Adrenal gland (tissue), 12 donors: Measurements from ENCODE around the gene ENTPD5. TPM values are rescaled to one million over a fixed set of nuclear protein-coding genes. Genes with fewer than 3 reads are reported as not detected.
"Not testable (repeated sequence)": the region's sequence is repeated elsewhere in the genome, so short reads cannot be mapped to it uniquely, and the experiment has no call there.

Experiments
- DNase-seq, 7 donors: peaks; one replicate each; pipeline ENCODE4 v3.0.0-alpha.2; 2019 to 2020
- H3K27ac ChIP-seq, 5 donors: fragments of 200-600 bp; sonication (generic) in 4 of 5; 1 replicate in 3 of 5; 2 replicates in 2 of 5; pipeline versions ENCODE4 v1.5.1 to v1.8.0; 2016 to 2020; ENCODE audit warnings: mild to moderate bottlenecking in 1 of 5
- H3K27me3 ChIP-seq: fragments of 200-600 bp; 2 replicates; pipeline ENCODE4 v1.8.0; 2021
- H3K36me3 ChIP-seq, 2 donors: fragments of 200-600 bp; replicated peaks in 1 of 2; 1 replicate in 1 of 2; 2 replicates in 1 of 2; pipeline versions ENCODE4 v1.5.1 to v1.8.0; 2018 to 2022
- H3K4me1 ChIP-seq, 2 donors: fragments of 200-600 bp; replicated peaks in 1 of 2; 1 replicate in 1 of 2; 2 replicates in 1 of 2; pipeline versions ENCODE4 v1.5.1 to v1.8.0; 2018 to 2021
- H3K4me3 ChIP-seq, 4 donors: fragments of 200-600 bp; sonication (generic) in 3 of 4; one replicate each; pipeline ENCODE4 v1.5.1; 2016 to 2018
- H3K9me3 ChIP-seq, 3 donors: fragments of 200-600 bp; sonication (generic) in 1 of 3; replicated peaks in 1 of 3; 1 replicate in 2 of 3; 2 replicates in 1 of 3; pipeline versions ENCODE4 v1.5.1 to v1.8.0; 2016 to 2021
- POLR2A ChIP-seq, 2 donors: fragments of 450-650 bp; IDR thresholded peaks; one replicate each; pipeline ENCODE4 v1.6.1; 2017; ENCODE audit warnings: antibody characterized with exemption in 2 of 2, mild to moderate bottlenecking in 2 of 2, moderate library complexity in 1 of 2
- WGBS, 4 donors: extraction: QIAGEN DNeasy Blood & Tissue Kit in 2 of 4; methylation state at CpG; one replicate each; pipeline versions ENCODE4 v1.1.5 to v1.1.7; 2013 to 2017; 5-methylcytosine and 5-hydroxymethylcytosine counted together
- intact Hi-C, 2 donors: fragments of 100-400 bp; cut with DNase I; formaldehyde crosslinking; loops; one replicate each; pipeline versions ENCODE4 v1.14.1 to v1.15.0; 2022 to 2023
- polyA plus RNA-seq, 3 donors: library from polyadenylated mRNA; stranded (reverse); fragments of 200-250 nt in 2 of 3; fragments of 350-450 nt in 1 of 3; fragmentation: Illumina TruSeq in 1 of 3; extraction: RNeasy Lipid Tissue Mini Kit (QIAGEN cat#74804) in 1 of 3; gene quantifications; one replicate each; pipeline ENCODE4 v1.2.3, GENCODE V29; 2013 to 2014
- total RNA-seq, 9 donors: library from RNA; depleted of rRNA in 4 of 9; stranded (reverse); fragments of >200 nt in 4 of 9; fragments of 120-200 nt in 1 of 9; fragmentation: NEBNext Ultra II Directional in 1 of 9; extraction: Animal tissue kit (Norgen Biotek cat#: 25700) in 1 of 9; gene quantifications; one replicate each; pipeline versions ENCODE4 v1.1.0 to v1.2.4, GENCODE V29; 2013 to 2023
- TF ChIP-seq, protein P1 (sequence below), 6 experiments: fragments of 450-650 bp in 4 of 6; fragments of 200-600 bp in 2 of 6; sonication (generic) in 1 of 6; IDR thresholded peaks; 1 replicate in 5 of 6; 2 replicates in 1 of 6; pipeline versions ENCODE4 v1.5.1 to v1.8.0; 2016 to 2021; ENCODE audit warnings: antibody characterized with exemption in 6 of 6, mild to moderate bottlenecking in 2 of 6, moderate library complexity in 1 of 6
- donor health status: healthy with polysubstance abuse.
- donor health status: Bipolar disorder and iron deficiency.
- donor health status: DM: yes; HTN: yes; CAD: no.
- donor health status: DM: no; HTN: no; CAD: no.
- donor health status: DM: no; HTN: no; CAD: no.
- donor health status: DM: yes; HTN: yes; CAD: no.

ENTPD5 gene
- total and polyA plus RNA-seq, 12 donors = 6.5 to 18.5 (median 13.5) TPM

DNA sequence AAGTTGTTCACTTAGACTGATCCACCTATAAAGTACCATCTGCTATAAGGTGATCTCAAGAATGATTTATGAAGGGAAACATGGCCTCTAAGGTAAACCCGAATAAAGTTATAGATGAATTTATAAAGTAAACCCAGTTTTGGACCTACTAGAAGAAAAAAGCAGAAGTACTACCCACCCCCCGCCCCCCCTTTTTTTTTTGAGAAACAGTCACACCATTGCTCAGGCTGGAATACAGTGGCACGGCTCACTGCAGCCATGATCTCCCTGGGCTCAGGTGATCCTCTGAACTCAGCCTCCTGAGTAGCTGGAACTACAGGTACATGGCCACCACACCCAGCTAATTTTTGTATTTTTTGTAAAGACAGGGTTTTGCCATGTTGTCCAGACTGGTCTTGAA, 3.9 kb downstream of the ENTPD5 start:
- Histone ChIP-seq H3K4me3 (no peak overlapping the region), H3K36me3 (peaks cover 0 to 15% of the 10 kb centered on the region in 2 donors), H3K9me3 (no peaks in the 10 kb centered on the region), H3K27ac (no peak overlapping the region), H3K4me1 (peaks cover 3 to 12% of the 10 kb centered on the region in 2 donors), H3K27me3 (no peaks in the 10 kb centered on the region)
- intact Hi-C loops = no loop called here
- WGBS, 4 donors = 64 to 89% (median 85%) methylated on average over 2 to 3 of the region's 3 CpGs
- DNase-seq = no peak
- TF ChIP-seq POLR2A (IDR thresholded peaks at IDR 0.05) = no peak
- TF ChIP-seq, protein P1, sequence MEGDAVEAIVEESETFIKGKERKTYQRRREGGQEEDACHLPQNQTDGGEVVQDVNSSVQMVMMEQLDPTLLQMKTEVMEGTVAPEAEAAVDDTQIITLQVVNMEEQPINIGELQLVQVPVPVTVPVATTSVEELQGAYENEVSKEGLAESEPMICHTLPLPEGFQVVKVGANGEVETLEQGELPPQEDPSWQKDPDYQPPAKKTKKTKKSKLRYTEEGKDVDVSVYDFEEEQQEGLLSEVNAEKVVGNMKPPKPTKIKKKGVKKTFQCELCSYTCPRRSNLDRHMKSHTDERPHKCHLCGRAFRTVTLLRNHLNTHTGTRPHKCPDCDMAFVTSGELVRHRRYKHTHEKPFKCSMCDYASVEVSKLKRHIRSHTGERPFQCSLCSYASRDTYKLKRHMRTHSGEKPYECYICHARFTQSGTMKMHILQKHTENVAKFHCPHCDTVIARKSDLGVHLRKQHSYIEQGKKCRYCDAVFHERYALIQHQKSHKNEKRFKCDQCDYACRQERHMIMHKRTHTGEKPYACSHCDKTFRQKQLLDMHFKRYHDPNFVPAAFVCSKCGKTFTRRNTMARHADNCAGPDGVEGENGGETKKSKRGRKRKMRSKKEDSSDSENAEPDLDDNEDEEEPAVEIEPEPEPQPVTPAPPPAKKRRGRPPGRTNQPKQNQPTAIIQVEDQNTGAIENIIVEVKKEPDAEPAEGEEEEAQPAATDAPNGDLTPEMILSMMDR (IDR thresholded peaks at IDR 0.05) = no peak

DNA sequence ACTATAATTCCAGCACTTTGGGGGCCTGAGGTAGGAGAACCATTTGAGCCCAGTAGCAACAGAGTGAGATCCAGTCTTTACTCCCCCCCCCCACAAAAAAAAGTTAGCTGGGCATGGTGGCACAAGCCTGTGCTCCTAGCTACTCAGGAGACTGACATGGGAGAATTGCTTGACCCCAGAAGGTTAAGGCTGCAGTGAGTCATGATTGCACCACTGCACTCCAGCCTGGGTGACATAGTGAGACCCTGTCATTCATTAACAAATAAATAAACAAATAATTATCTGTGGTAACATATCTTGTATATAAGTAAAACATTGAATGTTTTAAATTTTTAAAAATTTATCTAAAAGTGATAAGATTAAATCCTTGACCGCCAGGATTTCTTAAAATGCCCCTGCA, 4.8 kb downstream of the ENTPD5 start:
- 82 to 97% (median 88%) methylated on average over 1 of the region's 1 CpG for WGBS, 4 donors
- Histone ChIP-seq H3K27me3 (no peaks in the 10 kb centered on the region), H3K36me3 (peaks cover 0 to 22% of the 10 kb centered on the region in 2 donors), H3K27ac (no peak overlapping the region), H3K4me3 (no peak overlapping the region), H3K4me1 (peaks cover 0 to 6% of the 10 kb centered on the region in 2 donors), H3K9me3 (no peaks in the 10 kb centered on the region)
- DNase-seq = no peak
- TF ChIP-seq POLR2A (IDR thresholded peaks at IDR 0.05) = no peak
- TF ChIP-seq, protein P1 (IDR thresholded peaks at IDR 0.05) = no peak
- intact Hi-C loops = no loop called here

DNA sequence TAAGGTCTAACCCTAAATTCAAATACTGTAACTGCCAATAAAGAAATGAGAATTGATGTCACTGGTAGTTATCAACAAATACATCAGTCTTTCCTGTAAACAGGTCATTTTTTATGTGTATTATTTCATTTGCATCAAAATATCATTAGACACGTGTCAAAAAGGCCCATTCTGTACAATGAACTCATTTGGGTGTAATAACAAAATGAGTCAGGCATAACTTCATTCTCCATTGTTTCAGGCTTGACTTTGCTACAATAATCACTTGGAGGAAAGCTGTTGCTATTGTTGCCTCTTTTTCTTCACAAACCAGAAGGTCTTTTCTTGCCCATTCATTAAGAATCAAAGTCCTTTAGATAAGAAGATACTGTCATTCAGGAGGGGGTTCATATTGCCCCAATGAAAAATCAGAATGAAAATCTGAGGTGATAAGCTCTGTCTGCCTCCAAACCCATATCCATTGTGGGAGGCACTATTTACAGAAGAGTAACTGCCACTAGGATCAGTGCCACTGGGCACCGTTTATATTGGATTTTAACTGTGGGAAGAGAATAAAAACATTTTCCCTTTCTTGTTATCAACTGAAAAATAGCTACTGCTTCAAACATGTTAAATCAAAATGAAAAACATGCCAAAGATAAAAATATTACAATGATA, 10.1 kb downstream of the ENTPD5 start:
- H3K36me3 ChIP-seq = peaks cover 0 to 22% of the 10 kb centered on the region in 2 donors
- TF ChIP-seq POLR2A (IDR thresholded peaks at IDR 0.05) = no peak
- TF ChIP-seq, protein P1 (IDR thresholded peaks at IDR 0.05) = no peak
- 86 to 93% (median 87%) methylated on average over 2 of the region's 2 CpGs for WGBS, 4 donors
- intact Hi-C loops = no loop called here
- H3K4me3 ChIP-seq = no peak overlapping the region
- no peak overlapping the region for H3K27ac ChIP-seq
- no peaks in the 10 kb centered on the region for H3K27me3 ChIP-seq
- no peaks in the 10 kb centered on the region for H3K9me3 ChIP-seq
- no peaks in the 10 kb centered on the region for H3K4me1 ChIP-seq
- no peak for DNase-seq

DNA sequence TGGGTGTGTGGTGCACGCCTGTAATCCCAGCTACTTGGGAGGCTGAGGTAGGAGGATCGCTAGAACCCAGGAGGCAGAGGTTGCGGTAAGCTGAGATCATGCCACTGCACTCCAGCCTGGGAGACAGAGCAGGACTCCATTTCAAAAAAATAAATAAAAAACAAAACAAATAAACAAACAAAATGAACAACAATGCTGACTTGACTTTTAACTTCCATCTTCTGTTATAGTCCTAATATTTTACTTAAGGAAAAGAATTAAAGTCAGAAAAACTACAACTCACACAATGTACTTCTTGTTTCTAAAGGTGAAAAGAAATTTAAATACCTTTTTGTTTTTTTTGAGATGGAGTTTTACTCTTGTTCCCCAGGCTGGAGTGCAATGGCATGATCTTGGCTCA, 13.4 kb downstream of the ENTPD5 start:
- H3K9me3 ChIP-seq, H3K27ac ChIP-seq, intact Hi-C loops, H3K4me1 ChIP-seq, DNase-seq, H3K4me3 ChIP-seq, H3K27me3 ChIP-seq: not testable (repeated sequence)
- WGBS, 4 donors = 94 to 100% (median 99%) methylated on average over 3 of the region's 3 CpGs
- H3K36me3 ChIP-seq = peaks cover 0 to 12% of the 10 kb centered on the region in 2 donors

DNA sequence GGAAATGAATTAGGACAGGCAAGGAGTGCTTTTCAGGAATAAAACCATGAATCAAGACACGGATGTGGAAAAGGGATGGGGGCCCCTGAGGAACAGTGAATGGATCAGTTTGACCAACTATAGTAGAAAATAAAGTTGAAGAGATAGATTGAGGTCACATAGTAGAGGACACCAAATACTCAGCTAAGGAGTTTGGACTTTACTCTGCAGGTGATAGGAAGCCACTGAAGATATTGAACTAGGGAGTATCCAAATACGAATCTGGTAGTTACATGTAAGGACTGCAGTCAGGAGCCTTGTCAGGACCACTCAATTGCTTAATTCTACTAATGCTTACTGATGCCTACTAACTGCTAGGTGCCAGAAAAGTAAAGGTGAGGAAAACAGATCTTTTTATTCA, 20.4 kb downstream of the ENTPD5 start:
- no peak for DNase-seq
- no peak overlapping the region for H3K4me3 ChIP-seq
- TF ChIP-seq, protein P1 (IDR thresholded peaks at IDR 0.05) = no peak
- TF ChIP-seq POLR2A (IDR thresholded peaks at IDR 0.05) = no peak
- no peaks in the 10 kb centered on the region for H3K36me3 ChIP-seq
- peaks cover 0 to 5% of the 10 kb centered on the region in 2 donors for H3K4me1 ChIP-seq
- no peak overlapping the region for H3K27ac ChIP-seq
- H3K9me3 ChIP-seq = no peaks in the 10 kb centered on the region
- WGBS, 4 donors = 77 to 93% (median 85%) methylated on average over 2 of the region's 2 CpGs
- intact Hi-C loops = no loop called here
- H3K27me3 ChIP-seq = no peaks in the 10 kb centered on the region
